ENCODE measurements around the gene ITPR3.

ITPR3 gene

DNA sequence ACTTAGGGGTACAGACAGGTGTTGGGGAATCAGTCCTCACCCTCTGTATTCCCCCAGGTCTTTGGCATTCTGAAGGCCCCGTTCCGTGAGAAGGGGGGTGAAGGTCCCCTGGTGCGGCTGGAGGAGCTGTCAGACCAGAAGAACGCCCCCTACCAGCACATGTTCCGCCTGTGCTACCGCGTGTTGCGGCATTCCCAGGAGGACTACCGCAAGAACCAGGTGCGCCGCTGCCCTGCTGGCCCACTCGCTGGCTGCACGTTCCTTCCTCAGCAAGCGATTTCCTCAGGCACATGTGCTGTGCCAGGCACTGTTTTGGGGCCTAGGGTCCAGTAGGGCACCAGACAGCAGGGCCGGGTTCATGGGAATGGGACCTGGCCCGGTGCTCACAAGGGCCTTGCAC, 46.0 kb downstream of the ITPR3 start:
- Histone ChIP-seq H3K9me3 (ENCODE audit: low read length) (no peaks in the 10 kb centered on the region), H3K4me1 (ENCODE audit: insufficient read depth, low read length, severe bottlenecking) (peaks cover 4% of the 10 kb centered on the region), H3K27ac (ENCODE audit: low read depth, low read length, poor library complexity, severe bottlenecking) (no peak overlapping the region), H3K79me2 (ENCODE audit: insufficient read depth, low read length) (no peaks in the 10 kb centered on the region), H3K36me3 (ENCODE audit: insufficient read depth, low read length) (peaks cover 89% of the 10 kb centered on the region), H3K9ac (ENCODE audit: low read length) (no peak overlapping the region), H3K4me2 (ENCODE audit: low read length) (no peak overlapping the region), H2AFZ (ENCODE audit: low read length) (no peak overlapping the region), H3K4me3 (ENCODE audit: low read depth, low read length, poor library complexity, severe bottlenecking) (no peak overlapping the region), H3F3A (ENCODE audit: insufficient read depth, low read length) (no peaks in the 10 kb centered on the region), H3K9me2 (ENCODE audit: low read depth, low read length) (no peaks in the 10 kb centered on the region), H4K20me1 (ENCODE audit: insufficient read depth, low read length) (no peaks in the 10 kb centered on the region), H3K27me3 (ENCODE audit: insufficient read depth, low read length) (no peaks in the 10 kb centered on the region)
- TF ChIP-seq EZH2 (IDR thresholded peaks at IDR 0.05; ENCODE audit: borderline replicate concordance, low read length) = no peak
- TF ChIP-seq, protein P1, sequence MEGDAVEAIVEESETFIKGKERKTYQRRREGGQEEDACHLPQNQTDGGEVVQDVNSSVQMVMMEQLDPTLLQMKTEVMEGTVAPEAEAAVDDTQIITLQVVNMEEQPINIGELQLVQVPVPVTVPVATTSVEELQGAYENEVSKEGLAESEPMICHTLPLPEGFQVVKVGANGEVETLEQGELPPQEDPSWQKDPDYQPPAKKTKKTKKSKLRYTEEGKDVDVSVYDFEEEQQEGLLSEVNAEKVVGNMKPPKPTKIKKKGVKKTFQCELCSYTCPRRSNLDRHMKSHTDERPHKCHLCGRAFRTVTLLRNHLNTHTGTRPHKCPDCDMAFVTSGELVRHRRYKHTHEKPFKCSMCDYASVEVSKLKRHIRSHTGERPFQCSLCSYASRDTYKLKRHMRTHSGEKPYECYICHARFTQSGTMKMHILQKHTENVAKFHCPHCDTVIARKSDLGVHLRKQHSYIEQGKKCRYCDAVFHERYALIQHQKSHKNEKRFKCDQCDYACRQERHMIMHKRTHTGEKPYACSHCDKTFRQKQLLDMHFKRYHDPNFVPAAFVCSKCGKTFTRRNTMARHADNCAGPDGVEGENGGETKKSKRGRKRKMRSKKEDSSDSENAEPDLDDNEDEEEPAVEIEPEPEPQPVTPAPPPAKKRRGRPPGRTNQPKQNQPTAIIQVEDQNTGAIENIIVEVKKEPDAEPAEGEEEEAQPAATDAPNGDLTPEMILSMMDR (IDR thresholded peaks at IDR 0.05; ENCODE audit: low read length) = no peak

DNA sequence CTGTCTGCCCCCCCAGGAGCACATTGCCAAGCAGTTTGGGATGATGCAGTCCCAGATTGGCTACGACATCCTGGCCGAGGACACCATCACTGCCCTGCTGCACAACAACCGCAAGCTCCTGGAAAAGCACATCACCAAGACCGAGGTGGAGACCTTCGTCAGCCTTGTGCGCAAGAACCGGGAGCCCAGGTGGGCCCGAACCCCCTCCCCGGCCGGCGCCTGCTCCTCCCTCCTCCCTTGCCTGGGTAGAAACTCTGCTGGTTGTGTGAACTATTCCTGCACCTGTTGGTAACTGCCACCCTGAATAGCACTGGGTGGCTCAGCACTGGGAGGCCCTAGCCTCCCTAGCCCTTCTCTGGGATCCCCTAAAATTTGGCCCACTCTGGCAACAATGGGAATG, 46.7 kb downstream of the ITPR3 start:
- Histone ChIP-seq H3K27ac (ENCODE audit: low read depth, low read length, poor library complexity, severe bottlenecking) (no peak overlapping the region), H3K4me2 (ENCODE audit: low read length) (no peak overlapping the region), H3K36me3 (ENCODE audit: insufficient read depth, low read length) (peaks cover 88% of the 10 kb centered on the region), H4K20me1 (ENCODE audit: insufficient read depth, low read length) (no peaks in the 10 kb centered on the region), H3K27me3 (ENCODE audit: insufficient read depth, low read length) (no peaks in the 10 kb centered on the region), H3K9me2 (ENCODE audit: low read depth, low read length) (no peaks in the 10 kb centered on the region), H2AFZ (ENCODE audit: low read length) (no peak overlapping the region), H3F3A (ENCODE audit: insufficient read depth, low read length) (no peaks in the 10 kb centered on the region), H3K9ac (ENCODE audit: low read length) (no peak overlapping the region), H3K4me3 (ENCODE audit: low read depth, low read length, poor library complexity, severe bottlenecking) (no peak overlapping the region), H3K4me1 (ENCODE audit: insufficient read depth, low read length, severe bottlenecking) (peaks cover 4% of the 10 kb centered on the region), H3K79me2 (ENCODE audit: insufficient read depth, low read length) (no peaks in the 10 kb centered on the region), H3K9me3 (ENCODE audit: low read length) (no peaks in the 10 kb centered on the region)
- no peak for TF ChIP-seq EZH2 (IDR thresholded peaks at IDR 0.05; ENCODE audit: borderline replicate concordance, low read length)
- TF ChIP-seq, protein P1 (IDR thresholded peaks at IDR 0.05; ENCODE audit: low read length) = no peak

DNA sequence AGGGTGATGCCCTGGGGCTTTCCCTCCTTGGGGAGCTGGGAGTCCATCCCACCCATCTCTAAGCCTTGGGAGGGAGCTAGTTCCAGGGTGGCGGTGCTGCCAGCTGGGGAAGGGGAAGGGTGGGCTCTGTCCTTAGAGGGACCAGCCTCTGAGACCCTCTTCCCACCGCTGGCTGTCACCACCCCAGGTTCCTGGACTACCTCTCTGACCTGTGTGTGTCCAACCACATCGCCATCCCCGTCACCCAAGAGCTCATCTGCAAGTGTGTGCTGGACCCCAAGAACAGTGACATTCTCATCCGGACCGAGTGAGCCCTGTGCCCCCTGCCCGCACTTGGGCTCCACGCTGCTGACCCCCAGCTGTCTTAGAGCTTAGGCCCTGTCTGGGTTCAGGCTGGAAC, 47.2 kb downstream of the ITPR3 start:
- TF ChIP-seq, protein P1 (IDR thresholded peaks at IDR 0.05; ENCODE audit: low read length) = no peak
- TF ChIP-seq EZH2 (IDR thresholded peaks at IDR 0.05; ENCODE audit: borderline replicate concordance, low read length) = no peak
- Histone ChIP-seq H2AFZ (ENCODE audit: low read length) (no peak overlapping the region), H3K27ac (ENCODE audit: low read depth, low read length, poor library complexity, severe bottlenecking) (no peak overlapping the region), H3F3A (ENCODE audit: insufficient read depth, low read length) (no peaks in the 10 kb centered on the region), H3K79me2 (ENCODE audit: insufficient read depth, low read length) (no peaks in the 10 kb centered on the region), H3K9me2 (ENCODE audit: low read depth, low read length) (no peaks in the 10 kb centered on the region), H3K9me3 (ENCODE audit: low read length) (no peaks in the 10 kb centered on the region), H3K4me2 (ENCODE audit: low read length) (no peak overlapping the region), H3K27me3 (ENCODE audit: insufficient read depth, low read length) (no peaks in the 10 kb centered on the region), H3K9ac (ENCODE audit: low read length) (no peak overlapping the region), H3K36me3 (ENCODE audit: insufficient read depth, low read length) (peaks cover 88% of the 10 kb centered on the region), H4K20me1 (ENCODE audit: insufficient read depth, low read length) (no peaks in the 10 kb centered on the region), H3K4me3 (ENCODE audit: low read depth, low read length, poor library complexity, severe bottlenecking) (no peak overlapping the region), H3K4me1 (ENCODE audit: insufficient read depth, low read length, severe bottlenecking) (peaks cover 4% of the 10 kb centered on the region)
